ENCODE results near the gene KAT8. TPM values are rescaled to one million over a fixed set of nuclear protein-coding genes. Genes with fewer than 3 reads are reported as not detected.

The KAT8 gene
- total and polyA plus RNA-seq, 10 of the 15 experiments (the other 5 are each of a cell fraction or from before 2014, with no cell fraction given) = 5.5 to 55.8 (median 39.6) TPM

DNA sequence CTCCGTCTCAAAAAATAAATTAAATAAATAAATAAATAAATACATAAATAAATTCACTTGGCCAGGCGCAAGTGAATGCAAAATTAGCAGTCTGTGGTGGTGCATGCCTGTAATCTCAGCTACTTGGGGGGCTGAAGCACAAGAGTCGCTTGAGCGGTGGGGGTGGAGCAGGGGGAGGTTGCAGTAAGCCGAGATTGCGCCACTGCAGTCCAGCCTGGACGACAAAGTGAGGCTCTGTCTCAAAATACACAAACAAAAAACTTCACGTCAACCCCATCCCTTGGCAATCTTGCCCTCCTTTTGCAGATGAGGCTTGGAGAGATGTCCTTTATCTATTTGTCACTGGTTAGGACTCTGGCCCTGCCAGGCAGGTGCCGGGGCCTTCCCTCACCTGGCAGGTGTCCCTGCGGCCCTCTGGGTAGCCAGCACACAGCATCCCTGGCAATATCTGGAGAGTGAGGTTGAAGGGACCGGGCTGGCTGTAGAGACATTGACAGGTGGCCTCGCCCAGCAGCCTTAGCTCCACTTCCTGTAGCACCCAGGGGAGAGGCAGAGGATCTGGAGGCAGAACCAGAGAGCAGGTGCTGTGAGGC lies 28.0 kb downstream of the KAT8 start:
- Histone ChIP-seq H3K9ac (ENCODE audit: control insufficient read depth, insufficient read depth, low read length) (no peak overlapping the region), H3K36me3 (ENCODE audit: control insufficient read depth in 2 of 2, insufficient read depth in 2 of 2, low read length in 1 of 2) (no peaks in the 10 kb centered on the region), H3K27ac (ENCODE audit: control insufficient read depth, insufficient read depth) (no peak overlapping the region), H3K4me3 (no peak overlapping the region), H2AFZ (ENCODE audit: control insufficient read depth, low read depth, low read length) (no peak overlapping the region), H3K27me3 (replicated peaks in 1 of 2; ENCODE audit: control insufficient read depth in 2 of 2, insufficient read depth in 2 of 2, low read length in 1 of 2) (no peaks in the 10 kb centered on the region), H3K4me1 (ENCODE audit: control insufficient read depth, insufficient read depth, low read length) (peaks cover 9% of the 10 kb centered on the region), H3K4me2 (ENCODE audit: control insufficient read depth, insufficient read depth) (no peak overlapping the region), H3K79me2 (ENCODE audit: control insufficient read depth, insufficient read depth, low read length) (no peaks in the 10 kb centered on the region), H4K20me1 (ENCODE audit: control insufficient read depth, insufficient read depth) (peaks cover 3% of the 10 kb centered on the region; the same call in 1 of the 2 replicates), H3K9me3 (replicated peaks; ENCODE audit: control insufficient read depth, insufficient read depth, low read length) (no peaks in the 10 kb centered on the region)
- BruUV-seq (replicated peaks) = no TSS peak
- no peak for TF ChIP-seq CEBPB (IDR thresholded peaks at IDR 0.05; ENCODE audit: borderline replicate concordance in 1 of 2, low read depth in 2 of 2, low read length in 2 of 2)
- TF ChIP-seq HDGF (IDR thresholded peaks at IDR 0.05) = no peak
- TF ChIP-seq NFYB (IDR thresholded peaks at IDR 0.05; ENCODE audit: insufficient read depth, low read depth, low read length) = no peak
- no peak for TF ChIP-seq IKZF2 (IDR thresholded peaks at IDR 0.05)
- TF ChIP-seq, protein P1, sequence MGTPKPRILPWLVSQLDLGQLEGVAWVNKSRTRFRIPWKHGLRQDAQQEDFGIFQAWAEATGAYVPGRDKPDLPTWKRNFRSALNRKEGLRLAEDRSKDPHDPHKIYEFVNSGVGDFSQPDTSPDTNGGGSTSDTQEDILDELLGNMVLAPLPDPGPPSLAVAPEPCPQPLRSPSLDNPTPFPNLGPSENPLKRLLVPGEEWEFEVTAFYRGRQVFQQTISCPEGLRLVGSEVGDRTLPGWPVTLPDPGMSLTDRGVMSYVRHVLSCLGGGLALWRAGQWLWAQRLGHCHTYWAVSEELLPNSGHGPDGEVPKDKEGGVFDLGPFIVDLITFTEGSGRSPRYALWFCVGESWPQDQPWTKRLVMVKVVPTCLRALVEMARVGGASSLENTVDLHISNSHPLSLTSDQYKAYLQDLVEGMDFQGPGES (IDR thresholded peaks at IDR 0.05) = no peak
- no peak for TF ChIP-seq NRF1 (conservative IDR thresholded peaks at IDR 0.05; ENCODE audit: low read depth, low read length)
- TF ChIP-seq CREB1 (IDR thresholded peaks at IDR 0.05; ENCODE audit: low read depth) = no peak
- TF ChIP-seq BMI1 (IDR thresholded peaks at IDR 0.05; ENCODE audit: borderline replicate concordance) = no peak
- TF ChIP-seq CHD2 (IDR thresholded peaks at IDR 0.05; ENCODE audit: borderline replicate concordance, low read depth, low read length) = no peak
- TF ChIP-seq POLR2AphosphoS2 (IDR thresholded peaks at IDR 0.05; ENCODE audit: low read depth, low read length) = no peak
- no peak for TF ChIP-seq YY1 (IDR thresholded peaks at IDR 0.05; ENCODE audit: low read depth, low read length)
- no peak for TF ChIP-seq SMAD5 (IDR thresholded peaks at IDR 0.05; ENCODE audit: low read depth)
- no peak for TF ChIP-seq ETV6 (conservative IDR thresholded peaks at IDR 0.05 in 1 of 2, IDR thresholded peaks at IDR 0.05 in 1 of 2; ENCODE audit: borderline replicate concordance in 1 of 2, low read depth in 1 of 2)
- TF ChIP-seq BRCA1 (IDR thresholded peaks at IDR 0.05; ENCODE audit: low read depth, low read length) = no peak
- TF ChIP-seq SIN3A (IDR thresholded peaks at IDR 0.05; ENCODE audit: low read depth, low read length) = no peak
- TF ChIP-seq, protein P2, sequence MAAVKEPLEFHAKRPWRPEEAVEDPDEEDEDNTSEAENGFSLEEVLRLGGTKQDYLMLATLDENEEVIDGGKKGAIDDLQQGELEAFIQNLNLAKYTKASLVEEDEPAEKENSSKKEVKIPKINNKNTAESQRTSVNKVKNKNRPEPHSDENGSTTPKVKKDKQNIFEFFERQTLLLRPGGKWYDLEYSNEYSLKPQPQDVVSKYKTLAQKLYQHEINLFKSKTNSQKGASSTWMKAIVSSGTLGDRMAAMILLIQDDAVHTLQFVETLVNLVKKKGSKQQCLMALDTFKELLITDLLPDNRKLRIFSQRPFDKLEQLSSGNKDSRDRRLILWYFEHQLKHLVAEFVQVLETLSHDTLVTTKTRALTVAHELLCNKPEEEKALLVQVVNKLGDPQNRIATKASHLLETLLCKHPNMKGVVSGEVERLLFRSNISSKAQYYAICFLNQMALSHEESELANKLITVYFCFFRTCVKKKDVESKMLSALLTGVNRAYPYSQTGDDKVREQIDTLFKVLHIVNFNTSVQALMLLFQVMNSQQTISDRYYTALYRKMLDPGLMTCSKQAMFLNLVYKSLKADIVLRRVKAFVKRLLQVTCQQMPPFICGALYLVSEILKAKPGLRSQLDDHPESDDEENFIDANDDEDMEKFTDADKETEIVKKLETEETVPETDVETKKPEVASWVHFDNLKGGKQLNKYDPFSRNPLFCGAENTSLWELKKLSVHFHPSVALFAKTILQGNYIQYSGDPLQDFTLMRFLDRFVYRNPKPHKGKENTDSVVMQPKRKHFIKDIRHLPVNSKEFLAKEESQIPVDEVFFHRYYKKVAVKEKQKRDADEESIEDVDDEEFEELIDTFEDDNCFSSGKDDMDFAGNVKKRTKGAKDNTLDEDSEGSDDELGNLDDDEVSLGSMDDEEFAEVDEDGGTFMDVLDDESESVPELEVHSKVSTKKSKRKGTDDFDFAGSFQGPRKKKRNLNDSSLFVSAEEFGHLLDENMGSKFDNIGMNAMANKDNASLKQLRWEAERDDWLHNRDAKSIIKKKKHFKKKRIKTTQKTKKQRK (IDR thresholded peaks at IDR 0.05; ENCODE audit: low read depth, low read length) = no peak
- no peak for TF ChIP-seq YBX1 (IDR thresholded peaks at IDR 0.05)
- SMC1A ChIA-PET (ENCODE audit: uncharacterized antibody, unreplicated experiment) = interaction anchor here (1.1 to 1.2 kb wide), 2 partner anchors 39 to 188 kb away, joined by 3 read pairs; no protein-coding TSS in a partner anchor
- CTCF ChIA-PET = interaction anchor here (0.5 to 1.3 kb wide), 4 partner anchors 24 to 353 kb away, joined by 3 to 5 read pairs (median 3); no protein-coding TSS in a partner anchor
- DNase-seq (ENCODE audit: low read depth, low spot score) (no peak), ATAC-seq (no peak), FAIRE-seq (no peak)
- RAD21 ChIA-PET (ENCODE audit: unreplicated experiment) = no interaction called here
- 65% methylated on average over 11 of the region's 12 CpGs for WGBS (ENCODE audit: insufficient coverage, insufficient replicate concordance, low lambda C conversion rate, missing lambda C conversion rate)
- intact Hi-C loops (cut with micrococcal nuclease; ENCODE audit: unreplicated experiment) = no loop called here
- in situ Hi-C loops (cut with MboI) = loop anchor here (10.0 kb wide), 1 partner anchor 729 kb away; the partner anchor contains the start of gene ZNF267
- POLR2A ChIA-PET = no interaction called here

All from GM12878 (cell line).